COLO829 (cell line): Measurements from ENCODE around the gene TRIOBP.
A peak's percentile ranks its signal among the peaks of the same experiment; 100 is the strongest.
"Not testable (repeated sequence)": the region's sequence is repeated elsewhere in the genome, so short reads cannot be mapped to it uniquely, and the experiment has no call there.

Source experiments
- DNase-seq: peaks from one replicate; pipeline ENCODE4 v3.0.0; 2012; ENCODE audit warnings: low spot score

The TRIOBP gene

DNA sequence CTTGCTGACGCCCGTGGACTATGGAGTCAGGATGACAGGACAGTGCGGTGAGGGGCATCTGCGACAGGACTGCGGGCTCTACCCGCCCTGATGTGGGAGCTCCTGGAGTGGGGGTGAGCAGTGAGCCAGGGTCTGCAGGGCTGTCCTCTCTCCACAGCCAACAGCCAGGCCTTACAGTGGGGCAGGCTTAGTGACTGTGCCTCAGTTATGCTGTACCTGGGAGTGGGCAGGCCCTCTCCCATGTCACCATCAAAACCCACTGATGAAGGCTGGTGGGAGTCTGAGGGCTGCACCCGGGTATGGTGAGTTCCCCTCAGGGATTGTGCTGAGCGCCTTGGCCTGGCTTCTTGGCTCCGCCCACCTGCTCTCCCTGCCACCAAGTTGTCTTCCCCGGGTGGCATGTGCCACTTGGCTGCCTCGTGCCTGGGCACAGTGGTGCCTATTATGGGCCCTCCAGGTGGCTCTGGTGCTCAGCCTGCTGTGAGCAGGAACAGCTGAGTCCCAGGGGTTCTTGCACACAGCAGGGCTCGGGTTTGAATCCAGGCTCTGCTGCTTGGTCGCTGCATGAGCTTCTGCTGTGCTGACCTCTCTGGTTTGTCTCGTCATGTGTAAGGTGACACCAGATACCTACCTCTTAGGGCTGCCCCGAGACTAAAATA is 4.1 kb upstream of the TRIOBP start:
- no peak for DNase-seq

DNA sequence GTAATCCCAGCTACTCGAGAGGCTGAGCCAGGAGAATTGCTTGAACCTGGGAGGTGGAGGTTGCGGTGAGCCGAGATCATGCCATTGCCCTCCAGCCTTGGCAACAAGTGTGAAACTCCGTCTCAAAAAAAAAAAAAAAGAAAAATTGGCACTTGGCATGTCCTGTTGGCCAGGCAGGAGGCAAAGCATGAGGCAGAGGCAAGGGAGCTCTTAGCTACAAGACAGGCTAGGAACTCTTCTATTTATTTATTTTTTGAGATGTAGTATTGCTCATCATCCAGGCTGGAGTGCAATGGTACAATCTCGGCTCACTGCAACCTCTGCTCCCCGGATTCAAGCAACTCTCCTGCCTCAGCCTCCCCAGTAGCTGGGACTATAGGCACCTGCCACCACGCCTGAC is 2.7 kb upstream of the TRIOBP start:
- DNase-seq = not testable (repeated sequence)

DNA sequence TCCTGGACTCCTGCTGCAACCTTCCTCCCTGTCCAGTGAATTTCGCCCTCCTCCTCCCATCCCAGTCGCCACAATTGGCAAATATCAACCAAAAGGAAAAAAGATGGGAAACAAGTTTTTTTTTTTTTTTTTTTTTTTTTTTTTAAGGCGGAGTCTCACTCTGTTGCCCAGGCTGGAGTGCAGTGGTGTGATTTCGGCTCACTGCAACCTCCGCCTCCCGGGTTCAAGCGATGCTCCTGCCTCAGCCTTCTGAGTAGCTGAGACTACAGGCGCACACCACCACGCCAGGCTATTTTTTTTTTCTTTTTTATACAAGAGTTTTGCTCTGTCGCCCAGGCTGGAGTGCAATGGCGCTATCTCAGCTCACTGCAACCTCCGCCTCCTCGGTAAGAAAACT is 590 bp upstream of the TRIOBP start:
- not testable (repeated sequence) for DNase-seq

DNA sequence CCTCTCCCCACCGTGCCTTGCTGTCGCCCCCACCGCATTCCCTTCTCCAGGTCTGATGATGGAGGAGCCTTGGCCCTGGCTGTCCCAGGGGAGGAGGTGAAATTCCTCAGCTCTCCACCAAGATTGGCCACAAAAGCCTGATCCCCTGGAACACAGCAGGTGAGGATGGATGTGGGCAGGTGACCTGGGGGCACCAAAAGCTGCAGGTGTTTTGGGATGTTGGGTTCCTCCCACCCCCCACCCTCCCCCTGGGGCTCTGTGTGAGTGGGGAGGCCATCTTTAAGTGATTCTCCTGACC is 639 bp downstream of the TRIOBP start:
- no peak for DNase-seq

DNA sequence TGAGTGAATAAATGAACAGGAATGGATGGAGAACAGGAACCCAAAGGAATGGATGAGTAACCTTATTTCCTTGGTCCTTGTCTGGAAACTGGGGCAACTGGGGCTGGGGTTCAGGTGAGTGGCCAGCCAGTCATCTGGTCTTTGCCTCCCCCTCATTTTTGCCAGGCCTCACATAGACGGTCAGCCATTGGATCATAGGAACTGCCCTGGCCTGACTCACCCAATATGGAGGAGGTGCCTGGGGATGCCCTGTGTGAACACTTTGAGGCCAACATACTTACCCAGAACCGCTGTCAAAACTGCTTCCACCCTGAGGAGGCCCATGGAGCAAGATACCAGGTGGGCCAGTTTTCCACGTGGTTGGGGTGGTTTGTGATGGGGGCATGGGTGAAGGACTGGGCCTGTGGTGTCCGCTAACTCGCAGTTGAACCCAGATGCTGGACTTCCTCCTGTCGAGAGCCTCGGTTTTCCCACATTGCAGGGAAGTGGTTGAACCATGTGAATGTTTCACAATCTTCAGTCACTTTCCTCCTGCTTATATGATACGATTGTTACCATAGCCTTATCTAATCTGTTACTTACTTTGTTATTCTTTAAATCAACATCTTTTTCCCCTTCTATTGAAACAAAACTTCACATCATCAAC is 4.4 kb downstream of the TRIOBP start:
- DNase-seq = no peak

DNA sequence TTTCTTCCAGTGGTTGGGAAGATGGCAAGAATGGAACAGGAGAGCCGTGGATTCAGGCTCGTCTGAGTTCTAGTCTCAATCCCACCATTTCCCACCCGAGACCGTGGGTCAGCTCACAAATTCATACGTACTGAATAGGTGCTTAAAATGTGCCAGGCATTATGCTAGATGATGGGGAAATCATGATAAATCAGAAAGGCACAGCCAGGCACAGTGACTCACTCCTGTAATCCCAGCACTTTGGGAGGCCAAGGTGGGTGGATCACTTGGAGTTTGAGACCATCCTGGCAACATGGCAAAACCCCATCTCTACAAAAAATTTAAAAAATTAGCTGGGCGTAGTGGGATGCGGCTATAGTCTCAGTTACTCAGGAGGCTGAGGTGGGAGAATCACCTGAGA is 7.1 kb downstream of the TRIOBP start:
- no peak for DNase-seq

DNA sequence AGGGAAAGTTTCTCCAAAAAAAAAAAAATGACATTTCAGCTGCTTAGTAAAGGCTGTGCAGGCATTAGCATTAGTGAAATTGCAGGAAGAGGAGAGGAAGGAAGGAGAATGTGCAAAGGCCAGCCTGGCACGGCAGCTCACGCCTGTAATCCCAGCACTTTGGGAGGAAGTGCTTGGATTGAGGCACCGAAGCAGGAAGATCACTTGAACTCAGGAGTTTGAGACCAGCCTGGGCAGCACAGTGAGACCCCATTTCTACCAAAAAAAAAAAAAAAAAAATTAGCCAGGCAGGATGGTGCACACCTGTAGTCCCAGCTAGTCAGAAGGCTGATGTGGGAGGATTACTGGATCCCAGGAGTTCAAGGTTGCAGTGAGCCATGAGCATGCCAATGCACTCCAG is 7.8 kb downstream of the TRIOBP start:
- no peak for DNase-seq

DNA sequence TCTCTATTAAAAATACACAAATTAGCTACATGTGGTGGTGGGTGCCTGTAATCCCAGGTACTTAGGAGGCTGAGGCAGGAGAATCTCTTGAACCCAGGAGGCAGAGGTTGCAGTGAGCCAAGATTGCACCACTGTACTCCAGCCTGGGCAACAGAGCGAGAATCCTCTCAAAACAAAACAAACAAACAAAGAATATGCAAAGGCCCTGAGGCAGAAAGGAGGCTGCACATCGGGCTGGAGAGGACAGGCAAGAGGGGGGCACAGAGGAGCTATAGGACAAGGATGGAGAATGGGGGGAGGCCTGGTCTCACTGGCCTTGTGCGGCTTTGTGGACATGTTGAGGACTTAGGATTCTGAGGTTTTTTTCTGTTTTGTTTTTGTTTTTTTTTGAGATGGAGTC is 8.4 kb downstream of the TRIOBP start:
- no peak for DNase-seq

DNA sequence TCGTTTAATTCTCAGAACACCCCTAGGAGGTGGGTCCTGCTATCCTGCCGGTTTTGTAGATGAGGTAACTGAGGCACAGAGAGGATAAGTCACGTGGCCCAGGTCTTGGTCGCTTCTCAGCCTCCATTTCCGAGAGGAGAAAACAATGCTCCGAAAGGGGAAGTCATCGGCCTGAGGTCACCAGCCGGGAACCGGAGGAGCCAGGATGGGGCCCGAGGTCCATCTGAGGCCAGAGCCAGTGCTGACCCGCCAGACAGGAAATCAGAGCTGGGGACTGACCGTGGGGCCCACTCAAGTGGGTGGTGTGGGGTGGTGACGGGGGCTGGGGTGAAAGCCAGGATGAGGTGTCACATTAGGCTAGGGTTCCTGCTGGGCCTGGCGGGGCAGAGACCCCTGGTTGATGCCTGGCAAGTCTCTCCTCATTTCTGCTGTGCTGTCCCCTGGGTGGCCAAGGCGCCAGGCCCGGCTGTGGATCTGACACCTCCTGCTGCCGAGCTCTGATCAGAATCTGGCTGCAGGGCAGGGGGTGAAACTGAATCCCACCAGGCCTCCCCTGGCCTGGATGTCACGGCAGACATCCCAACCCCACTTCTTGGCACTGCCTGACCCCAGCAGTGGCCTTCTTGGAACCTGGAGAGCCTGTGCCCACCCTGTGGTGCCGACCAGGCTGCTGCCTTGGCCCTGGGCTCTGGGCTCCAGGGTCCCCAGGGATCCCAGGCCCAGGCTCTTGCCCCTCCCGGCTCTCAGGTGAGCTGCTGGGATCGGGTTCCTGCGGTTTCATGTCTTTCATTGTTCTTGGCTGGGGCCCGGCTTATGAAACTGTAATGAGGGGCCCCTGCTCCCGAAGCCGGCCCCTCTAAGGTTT is 12.0 kb downstream of the TRIOBP start:
- DNase-seq = no peak

DNA sequence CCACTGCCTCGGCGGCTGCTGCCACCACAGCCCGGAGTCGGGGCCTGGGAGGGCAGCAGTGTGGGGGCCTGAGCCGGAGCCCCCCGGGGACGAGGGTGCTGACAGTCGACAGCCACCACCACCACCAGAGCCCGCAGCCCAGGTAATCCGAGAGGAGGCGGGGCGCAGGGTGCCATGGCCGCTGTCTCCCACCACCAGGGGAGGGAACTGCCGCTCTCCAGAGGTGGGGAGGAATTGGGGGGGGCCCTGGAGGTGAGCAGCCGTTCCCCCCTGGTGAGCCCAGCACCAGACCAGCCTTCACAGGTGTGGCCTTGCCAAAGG is 12.6 kb downstream of the TRIOBP start:
- no peak for DNase-seq

DNA sequence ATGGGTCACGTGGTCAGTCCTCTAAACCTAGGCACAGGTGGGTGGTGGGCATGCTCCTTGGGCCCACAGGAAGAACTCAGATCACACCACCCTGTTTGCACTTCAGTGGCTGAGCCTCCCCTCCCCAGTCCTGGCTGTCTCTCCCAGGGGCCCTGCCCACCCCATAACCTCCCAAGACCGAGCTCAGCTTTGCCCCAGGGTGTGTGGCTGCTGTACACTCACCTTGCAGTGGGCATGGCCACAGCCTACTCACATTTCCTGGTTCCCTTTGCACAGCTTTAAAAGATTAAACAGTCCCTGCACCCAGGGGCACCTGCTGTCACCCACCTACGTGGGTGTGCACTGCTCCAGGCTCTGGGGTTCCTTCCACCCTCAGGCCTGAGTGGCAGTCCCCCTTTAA is 13.8 kb downstream of the TRIOBP start:
- DNase-seq = no peak

DNA sequence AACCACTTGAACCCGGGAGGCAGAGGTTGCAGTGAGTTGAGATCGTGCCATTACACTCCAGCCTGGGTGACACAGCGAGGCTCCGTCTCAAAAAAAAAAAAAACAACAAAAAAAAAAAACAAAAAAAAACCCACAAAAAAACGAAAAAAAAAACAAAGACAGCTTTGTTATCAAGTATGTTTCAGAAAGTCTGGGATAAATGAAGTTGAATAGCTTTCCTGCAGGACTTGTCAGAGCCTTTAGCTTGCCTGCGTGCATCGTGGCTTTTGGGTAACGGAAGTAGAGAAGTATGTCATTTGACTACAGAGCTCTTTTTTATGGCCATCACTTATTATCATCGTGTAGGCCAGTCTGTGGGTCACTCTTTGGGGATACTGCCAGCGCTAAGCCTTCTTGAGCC is 14.6 kb downstream of the TRIOBP start:
- DNase-seq = peak; percentile 87

DNA sequence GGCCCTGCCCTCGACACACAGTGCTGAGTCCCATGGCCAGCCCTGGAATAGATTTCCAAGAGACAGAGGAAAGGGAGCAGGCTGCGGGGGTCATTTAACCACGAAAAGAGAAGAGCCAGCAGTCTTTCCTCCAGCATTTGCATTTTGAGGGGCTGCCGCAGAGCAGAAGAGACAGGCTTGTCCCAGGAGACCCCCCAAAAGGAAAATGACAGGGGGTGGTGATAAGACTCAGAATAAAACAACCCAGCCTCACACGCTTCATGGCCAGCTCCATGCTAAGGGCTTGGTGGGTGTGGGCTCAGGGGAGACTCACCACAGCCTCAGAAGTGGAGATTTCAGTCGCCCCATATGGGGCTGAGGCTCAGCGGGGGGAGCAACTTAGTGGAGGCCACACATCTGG is 16.9 kb downstream of the TRIOBP start:
- no peak for DNase-seq

DNA sequence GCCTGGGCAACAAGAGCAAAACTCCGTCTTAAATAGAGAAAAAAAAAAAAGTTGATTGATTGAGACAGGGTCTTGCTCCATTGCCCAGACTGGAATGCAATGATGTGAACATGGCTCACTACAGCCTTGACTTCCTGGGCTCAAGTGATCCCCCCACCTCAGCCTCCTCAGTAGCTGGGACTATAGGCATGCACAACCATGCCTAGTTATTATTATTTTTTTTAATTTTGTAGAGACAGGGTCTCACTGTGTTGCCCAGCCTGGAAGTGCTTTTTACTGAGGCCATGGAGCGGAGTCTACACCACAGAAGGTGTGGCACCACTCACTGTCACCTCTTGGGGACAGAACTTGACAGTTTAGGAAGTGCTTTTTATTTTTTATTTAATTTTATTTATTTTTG is 17.8 kb downstream of the TRIOBP start:
- no peak for DNase-seq

DNA sequence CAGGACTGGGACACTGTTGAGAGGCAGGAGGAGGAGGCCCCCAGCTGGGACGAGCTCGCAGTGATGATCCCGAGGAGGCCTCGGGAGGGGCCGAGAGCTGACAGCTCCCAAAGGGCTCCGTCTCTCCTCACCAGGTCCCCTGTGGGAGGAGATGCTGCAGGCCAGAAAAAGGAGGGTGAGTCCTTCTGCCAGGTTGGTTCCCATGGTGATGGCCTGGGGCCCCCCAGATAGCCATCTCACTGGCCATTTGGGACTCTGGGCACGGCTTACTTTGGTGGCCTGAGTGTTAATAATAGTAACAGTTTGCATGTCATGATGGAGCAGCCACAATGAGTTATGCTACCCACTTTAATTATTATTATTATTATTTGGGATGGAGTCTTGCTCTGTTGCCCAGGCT is 18.9 kb downstream of the TRIOBP start:
- DNase-seq = no peak

DNA sequence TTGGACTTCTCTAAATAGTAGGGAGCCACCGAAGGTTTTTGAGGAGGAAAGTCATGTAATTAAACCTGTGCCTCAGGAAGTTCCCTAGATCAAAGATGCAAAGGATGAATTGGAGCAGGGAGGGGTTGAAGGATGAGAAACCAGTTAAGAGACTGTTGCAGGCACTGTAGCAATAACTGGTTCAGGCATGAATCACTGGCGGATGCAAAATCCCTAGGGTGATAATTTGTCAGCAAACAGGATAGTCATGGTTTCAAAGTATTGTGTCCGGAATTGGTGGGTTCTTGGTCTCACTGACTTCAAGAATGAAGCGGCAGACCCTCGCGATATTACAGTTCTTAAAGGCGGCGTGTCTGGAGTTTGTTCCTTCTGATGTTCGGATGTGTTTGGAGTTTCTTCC is 19.9 kb downstream of the TRIOBP start:
- no peak for DNase-seq

DNA sequence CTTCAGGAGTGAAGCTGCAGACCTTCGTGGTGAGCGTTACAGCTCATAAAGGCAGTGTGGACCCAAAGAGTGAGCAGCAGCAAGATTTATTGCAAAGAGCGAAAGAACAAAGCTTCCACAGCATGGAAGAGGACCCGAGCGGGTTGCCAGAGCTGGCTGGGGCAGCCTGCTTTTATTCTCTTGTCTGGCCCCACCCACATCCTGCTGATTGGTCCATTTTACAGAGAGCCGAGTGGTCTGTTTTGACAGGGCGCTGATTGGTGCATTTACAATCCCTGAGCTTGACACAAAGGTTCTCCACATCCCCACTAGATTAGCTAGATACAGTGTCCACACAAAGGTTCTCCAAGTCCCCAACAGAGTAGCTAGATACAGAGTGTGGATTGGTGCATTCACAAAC is 20.4 kb downstream of the TRIOBP start:
- DNase-seq = not testable (repeated sequence)

DNA sequence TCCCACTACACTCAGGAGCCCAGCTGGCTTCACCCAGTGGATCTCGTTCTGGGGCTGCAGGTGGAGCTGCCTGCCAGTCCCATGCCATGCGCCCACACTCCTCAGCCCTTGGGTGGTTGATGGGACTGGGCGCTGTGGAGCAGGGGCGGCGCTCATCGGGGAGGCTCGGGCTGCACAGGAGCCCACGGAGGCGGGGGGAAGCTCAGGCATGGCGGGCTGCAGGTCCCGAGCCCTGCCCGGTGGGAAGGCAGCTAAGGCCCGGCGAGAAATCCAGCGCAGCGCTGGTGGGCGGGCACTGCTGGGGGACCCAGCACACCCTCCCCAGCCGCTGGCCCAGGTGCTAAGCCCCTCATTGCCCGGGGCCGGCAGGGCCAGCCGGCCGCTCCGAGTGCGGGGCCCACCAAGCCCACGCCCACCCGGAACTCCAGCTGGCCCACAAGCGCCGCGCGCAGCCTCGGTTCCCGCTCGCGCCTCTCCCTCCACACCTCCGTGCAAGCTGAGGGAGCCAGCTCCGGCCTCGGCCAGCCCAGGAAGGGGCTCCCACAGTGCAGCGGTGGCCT is 21.0 kb downstream of the TRIOBP start:
- not testable (repeated sequence) for DNase-seq

DNA sequence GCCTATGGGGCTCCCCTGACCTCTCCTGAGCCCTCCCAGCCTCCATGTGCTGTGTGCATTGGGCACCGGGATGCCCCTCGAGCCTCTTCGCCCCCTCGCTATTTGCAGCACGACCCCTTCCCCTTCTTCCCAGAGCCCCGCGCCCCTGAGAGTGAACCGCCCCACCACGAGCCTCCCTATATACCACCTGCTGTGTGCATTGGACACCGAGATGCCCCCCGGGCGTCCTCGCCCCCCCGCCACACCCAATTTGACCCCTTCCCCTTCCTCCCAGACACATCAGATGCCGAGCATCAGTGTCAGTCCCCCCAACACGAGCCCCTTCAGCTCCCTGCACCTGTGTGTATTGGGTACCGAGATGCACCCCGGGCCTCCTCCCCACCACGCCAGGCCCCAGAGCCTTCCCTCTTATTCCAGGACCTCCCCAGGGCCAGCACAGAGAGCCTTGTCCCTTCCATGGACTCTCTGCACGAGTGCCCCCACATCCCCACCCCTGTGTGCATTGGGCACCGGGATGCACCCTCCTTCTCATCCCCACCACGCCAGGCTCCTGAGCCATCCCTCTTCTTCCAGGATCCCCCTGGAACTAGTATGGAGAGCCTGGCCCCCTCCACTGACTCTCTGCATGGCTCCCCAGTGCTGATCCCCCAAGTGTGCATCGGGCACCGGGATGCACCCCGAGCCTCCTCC is 28.8 kb downstream of the TRIOBP start:
- DNase-seq = no peak

DNA sequence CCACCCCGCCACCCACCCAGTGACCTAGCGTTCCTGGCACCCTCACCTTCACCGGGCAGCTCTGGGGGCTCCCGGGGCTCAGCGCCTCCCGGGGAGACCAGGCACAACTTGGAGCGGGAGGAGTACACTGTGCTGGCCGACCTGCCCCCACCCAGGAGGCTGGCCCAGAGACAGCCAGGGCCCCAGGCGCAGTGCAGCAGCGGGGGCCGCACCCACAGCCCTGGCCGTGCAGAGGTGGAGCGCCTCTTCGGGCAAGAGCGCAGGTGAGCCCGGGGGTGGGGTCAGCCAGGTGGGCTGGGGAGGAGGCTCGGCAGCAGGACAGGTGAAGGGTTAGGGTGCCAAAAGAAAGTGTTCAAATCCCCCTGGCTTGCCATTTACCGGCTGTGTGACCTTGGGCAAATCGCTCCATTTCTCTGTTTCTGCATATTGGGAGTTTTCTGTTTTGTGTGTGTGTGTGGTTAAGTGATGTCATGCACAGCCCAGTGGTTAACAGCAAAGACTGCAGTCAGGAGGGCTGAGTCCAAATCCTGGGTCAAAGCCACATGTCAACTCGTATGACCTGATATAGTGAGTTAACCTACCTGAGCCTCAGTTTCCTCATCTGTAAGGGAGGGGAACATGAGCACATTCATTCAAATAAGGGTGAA is 29.5 kb downstream of the TRIOBP start:
- DNase-seq = no peak

DNA sequence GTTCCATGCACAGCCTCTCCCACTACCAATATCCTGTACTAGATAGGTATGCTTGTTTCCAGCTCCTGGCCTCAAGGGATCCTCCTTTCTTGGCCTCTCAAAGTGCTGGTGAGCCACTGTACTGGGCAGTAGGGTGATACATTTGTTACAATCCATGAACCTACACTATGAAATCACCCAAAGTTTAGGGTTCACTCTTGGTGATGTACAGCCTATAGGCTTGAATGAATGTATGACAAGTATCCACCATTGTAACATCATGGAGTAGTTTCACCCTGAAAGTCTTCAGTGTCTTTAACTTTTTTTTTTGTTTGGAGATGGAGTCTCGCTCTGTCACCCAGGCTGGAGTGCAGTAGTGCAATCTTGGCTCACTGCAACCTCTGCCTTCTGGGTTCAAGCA is 31.8 kb downstream of the TRIOBP start:
- no peak for DNase-seq

DNA sequence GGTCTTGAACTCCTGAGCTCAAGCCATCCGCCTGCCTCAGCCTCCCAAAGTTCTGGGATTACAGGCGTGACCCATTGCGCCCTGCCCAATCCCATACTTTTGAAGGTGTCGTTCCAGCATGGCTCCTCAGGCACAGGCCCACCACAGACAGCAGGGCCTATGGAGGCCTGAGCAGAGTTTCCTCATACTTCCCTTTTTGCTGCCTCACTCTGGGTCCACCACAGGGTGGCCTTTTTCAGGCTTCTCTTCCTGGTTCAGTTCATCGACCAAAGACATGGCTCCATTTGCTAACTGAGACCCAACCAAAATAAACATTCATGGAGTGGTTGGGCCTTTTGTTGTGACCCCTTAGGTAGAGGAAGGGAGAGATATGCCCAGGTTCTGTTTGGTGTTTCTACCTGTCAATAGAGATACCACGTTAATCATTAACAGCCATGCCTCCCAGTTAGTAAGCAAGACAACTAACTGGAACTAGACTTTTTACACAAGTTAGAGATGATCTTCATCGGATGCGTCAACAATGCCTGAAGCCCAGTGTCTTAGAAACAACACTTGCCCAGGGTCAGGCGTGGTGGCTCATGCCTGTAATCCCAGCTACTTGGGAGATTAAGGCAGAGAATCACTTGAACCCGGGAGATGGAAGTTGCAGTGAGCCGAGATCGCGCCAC is 35.1 kb downstream of the TRIOBP start:
- no peak for DNase-seq
